Left ventricle myocardium superior (tissue), 1 donor: Measurements from ENCODE around the gene TBATA. TPM values are rescaled to one million over a fixed set of nuclear protein-coding genes. Genes with fewer than 3 reads are reported as not detected.

Experiments used
- ATAC-seq: fragments of 200-7000 bp; cut with Tn5 transposase; one replicate; pipeline ENCODE4 v1.9.1; 2020; ENCODE audit warnings: mild to moderate bottlenecking, moderate library complexity
- DNase-seq: peaks from one replicate; pipeline ENCODE4 v3.0.0-alpha.2; 2020
- intact Hi-C: fragments of 100-400 bp; cut with micrococcal nuclease; formaldehyde crosslinking; loops from one replicate; pipeline ENCODE4 v1.11.0; 2022
- total RNA-seq: library from RNA; stranded (reverse); fragmentation: NEBNext Ultra II Directional; extraction: Animal tissue kit (Norgen Biotek cat#: 25700); gene quantifications from one replicate; pipeline ENCODE4 v1.2.1, GENCODE V29; 2021
- donor health status: DM: no; HTN: yes; CAD: no; lungs with severe emphysema.

Gene TBATA
- total RNA-seq, 1 donor from 2014 or later: not detected

GRCh38 chr10:70751356-70751755 lies 33.8 kb downstream of the TBATA start:
- intact Hi-C loops: loop anchor here (10.0 kb wide), 1 partner anchor 287 kb away; no protein-coding TSS in a partner anchor
- no peak for DNase-seq
- ATAC-seq: no peak

GRCh38 chr10:70750156-70750703 lies 34.9 kb downstream of the TBATA start:
- ATAC-seq: no peak
- intact Hi-C loops: loop anchor here (10.0 kb wide), 1 partner anchor 285 kb away; no protein-coding TSS in a partner anchor
- no peak for DNase-seq

- no peak for DNase-seq
- intact Hi-C loops: loop anchor here (10.0 kb wide), 1 partner anchor 285 kb away; no protein-coding TSS in a partner anchor
- no peak for ATAC-seq
Measured at GRCh38 chr10:70749756-70750155, 35.4 kb downstream of the TBATA start.

GRCh38 chr10:70748801-70749573 lies 36.2 kb downstream of the TBATA start:
- intact Hi-C loops: no loop called here
- ATAC-seq (no peak), DNase-seq (no peak)

DNA sequence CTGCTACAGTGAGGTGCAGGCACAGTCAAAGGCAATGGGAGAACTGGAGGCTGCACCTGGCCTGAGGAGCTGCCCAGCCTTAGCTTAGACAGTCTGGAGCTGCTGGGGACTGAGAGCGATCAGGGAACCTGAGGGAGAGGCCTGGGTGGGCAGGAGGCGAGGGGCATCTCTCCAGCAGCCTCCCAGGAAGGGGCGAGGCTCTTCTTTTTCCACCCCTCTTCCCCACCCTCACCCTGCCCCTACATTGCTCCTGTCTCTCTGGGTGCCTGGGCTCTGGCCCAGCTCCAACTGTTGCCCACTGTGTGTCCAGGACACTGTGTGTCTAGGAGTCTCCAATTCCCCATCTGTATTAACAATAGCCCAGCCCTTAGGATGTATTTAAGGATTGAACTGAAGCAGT lies 36.9 kb downstream of the TBATA start:
- no peak for DNase-seq

DNA sequence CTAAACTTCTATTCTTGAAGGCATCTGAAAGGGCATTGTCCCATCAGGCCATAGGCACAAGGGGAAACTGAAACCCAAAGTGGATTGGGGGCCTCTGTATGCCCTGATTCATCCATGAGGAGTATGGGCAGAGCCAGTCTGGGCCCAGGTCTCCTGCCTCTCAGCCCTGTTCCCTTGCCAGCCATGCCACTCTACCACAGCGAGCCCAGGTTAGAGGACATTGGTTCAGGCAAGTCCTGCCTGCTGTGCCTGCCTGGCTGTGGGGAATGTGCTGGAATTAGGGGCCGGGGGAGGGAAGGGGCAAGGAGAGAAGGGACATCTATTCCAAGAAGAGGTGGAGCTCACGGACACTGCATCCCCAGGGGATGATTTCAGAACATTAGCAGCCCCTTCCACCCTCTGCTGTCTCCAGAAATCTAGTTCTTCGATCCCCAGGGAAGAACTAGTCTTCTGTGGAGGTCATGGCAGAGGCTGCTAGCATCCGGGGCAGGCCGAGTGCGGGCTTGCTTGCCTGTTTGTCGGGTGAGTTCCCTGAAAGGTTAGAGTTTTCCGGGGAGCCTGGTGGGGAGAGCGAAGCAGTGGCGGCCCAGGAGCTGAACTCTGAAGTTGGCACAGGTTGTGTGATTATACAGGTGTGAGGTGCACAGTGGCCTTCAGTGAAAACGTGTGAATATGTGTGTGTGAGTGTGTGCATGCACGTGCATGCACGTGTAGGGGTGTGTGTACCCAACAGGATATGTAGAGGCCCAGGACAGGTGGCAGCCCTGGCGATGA lies 37.8 kb downstream of the TBATA start:
- DNase-seq: no peak
- intact Hi-C loops: no loop called here
- ATAC-seq: peak; percentile 16

More for the DNA sequence above, 36.9 kb downstream of the TBATA start:
- ATAC-seq: no peak
- intact Hi-C loops: no loop called here

- ATAC-seq: no peak
- intact Hi-C loops: no loop called here
- no peak for DNase-seq
Measured at GRCh38 chr10:70745555-70745954, 39.6 kb downstream of the TBATA start.

DNA sequence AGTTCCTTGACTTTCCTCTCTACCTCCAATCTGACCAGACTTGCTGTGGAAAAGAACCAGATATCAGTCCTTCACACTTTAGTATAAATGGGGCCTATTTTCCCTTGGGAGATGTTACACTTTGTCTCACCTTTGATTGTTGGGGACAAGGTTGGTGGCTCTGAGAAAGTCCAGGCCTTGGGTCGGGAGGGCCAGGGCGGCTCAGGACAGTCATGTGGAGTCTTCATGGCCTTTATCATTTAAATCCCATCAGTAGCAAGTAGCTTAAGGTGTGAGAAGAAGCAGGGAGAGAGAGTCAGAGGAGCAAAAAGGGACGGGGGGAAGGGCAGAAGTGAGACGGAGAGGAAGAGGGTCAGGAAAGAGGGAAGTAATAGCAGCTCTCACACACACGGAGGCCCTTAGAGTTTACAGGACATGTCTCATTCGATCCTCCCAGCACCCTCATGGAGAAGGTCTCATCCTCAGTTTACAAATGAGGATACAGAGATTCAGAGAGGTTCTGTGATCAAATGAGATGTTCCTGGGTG lies 40.5 kb downstream of the TBATA start:
- no peak for ATAC-seq

GRCh38 chr10:70743879-70744278 lies 41.3 kb downstream of the TBATA start:
- intact Hi-C loops: no loop called here
- ATAC-seq (no peak), DNase-seq (no peak)

More for the DNA sequence above, 40.5 kb downstream of the TBATA start:
- intact Hi-C loops: no loop called here
- no peak for DNase-seq

DNA sequence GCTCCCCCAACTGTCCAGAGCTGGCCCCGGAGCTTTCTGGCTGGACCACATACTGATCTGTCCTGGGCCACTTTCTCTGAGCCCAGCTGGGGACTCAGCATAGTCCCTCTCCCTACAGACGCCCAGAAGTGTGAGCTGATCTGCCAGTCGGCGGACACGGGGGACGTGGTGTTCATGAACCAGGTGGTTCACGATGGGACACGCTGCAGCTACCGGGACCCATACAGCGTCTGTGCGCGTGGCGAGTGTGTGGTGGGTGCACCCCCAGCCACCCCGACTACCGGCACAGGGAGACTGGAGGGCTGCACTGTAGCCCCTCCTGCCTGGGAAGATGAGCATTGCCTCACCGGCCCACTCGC lies 41.8 kb downstream of the TBATA start:
- DNase-seq (no peak), ATAC-seq (peak; percentile 5)

DNA sequence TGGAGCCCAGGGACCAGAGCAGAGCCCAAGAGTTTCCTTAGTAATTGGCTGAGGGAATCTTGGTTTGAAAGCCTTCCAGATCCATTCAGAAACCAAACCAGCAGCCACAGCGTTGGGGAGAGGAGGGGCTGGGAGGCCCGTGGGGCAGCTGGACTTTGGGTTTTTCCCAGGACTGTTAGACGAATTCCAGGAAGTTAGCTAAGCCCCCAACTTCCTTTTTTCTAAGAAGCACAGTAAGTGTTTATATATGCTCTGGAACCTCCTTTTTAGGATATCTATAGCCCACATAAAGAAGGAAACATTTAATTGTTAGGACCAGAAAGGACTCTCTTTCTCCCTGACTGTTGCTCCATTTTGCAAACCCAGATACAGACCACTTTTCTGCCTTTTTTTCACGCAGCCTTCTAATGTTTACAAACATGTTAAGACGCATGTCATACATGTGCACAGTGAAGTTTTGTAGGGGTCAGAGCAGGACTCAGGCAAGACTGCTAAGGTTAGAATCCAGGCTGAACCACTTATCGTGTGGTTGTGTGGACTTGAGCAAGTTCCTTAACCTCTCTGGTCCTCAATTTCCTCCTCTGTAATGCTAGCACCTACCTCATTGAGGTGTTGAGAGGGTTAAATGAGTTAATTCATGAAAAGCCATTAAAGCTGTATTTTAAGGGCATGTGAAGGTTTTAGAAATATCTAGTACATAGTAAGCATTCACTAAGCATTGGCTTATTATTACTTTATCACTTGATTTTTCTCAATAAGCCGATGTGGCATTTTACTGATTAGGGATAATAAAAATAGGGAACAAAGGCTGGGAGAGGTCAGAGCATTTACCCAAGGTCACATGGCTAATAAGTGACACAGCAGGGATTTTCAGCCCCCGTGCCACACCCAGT lies 42.4 kb downstream of the TBATA start:
- peak; percentile 68 for DNase-seq
- intact Hi-C loops: no loop called here

More for the DNA sequence above, 41.8 kb downstream of the TBATA start:
- intact Hi-C loops: no loop called here

GRCh38 chr10:70740406-70741288 lies 44.5 kb downstream of the TBATA start:
- no peak for ATAC-seq
- intact Hi-C loops: no loop called here
- no peak for DNase-seq

More for the DNA sequence above, 42.4 kb downstream of the TBATA start:
- peak; percentile 82 for ATAC-seq

DNA sequence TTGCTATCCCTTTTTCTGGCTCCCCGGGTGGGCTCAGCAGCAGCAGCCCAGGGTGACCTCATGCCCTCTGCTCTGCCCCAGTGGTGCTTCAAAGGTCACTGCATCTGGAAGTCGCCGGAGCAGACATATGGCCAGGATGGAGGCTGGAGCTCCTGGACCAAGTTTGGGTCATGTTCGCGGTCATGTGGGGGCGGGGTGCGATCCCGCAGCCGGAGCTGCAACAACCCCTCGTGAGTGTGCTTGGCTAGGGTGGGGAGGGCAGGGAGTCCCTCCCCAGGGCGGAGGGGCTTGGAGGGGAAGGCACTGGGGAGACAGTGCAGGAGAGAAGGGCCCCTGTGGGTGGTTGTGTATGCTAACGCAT lies 46.4 kb downstream of the TBATA start:
- ATAC-seq (no peak), DNase-seq (no peak)
- intact Hi-C loops: no loop called here

GRCh38 chr10:70738006-70738760 lies 47.0 kb downstream of the TBATA start:
- intact Hi-C loops: no loop called here
- DNase-seq: no peak
- no peak for ATAC-seq

GRCh38 chr10:70737250-70737649 lies 47.9 kb downstream of the TBATA start:
- intact Hi-C loops: no loop called here
- DNase-seq (no peak), ATAC-seq (no peak)

- no peak for DNase-seq
- intact Hi-C loops: no loop called here
- no peak for ATAC-seq
Measured at GRCh38 chr10:70736525-70736924, 48.7 kb downstream of the TBATA start.

DNA sequence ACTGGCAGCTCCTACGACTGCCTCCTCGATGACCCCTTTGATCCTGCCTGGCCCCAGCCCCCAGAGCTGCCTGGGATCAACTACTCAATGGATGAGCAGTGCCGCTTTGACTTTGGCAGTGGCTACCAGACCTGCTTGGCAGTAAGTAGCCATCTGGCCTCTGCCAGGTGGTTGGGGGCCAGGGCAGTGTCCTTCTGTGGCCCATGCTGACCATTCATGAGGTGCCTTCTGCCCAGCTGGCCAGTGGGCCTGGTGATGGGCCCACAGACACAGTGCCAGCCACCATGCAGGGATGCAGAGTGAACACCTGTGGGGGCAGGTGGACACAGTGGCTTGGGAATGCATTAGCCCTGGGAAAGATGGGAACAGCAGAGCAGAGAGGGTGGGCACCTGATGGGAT lies 50.0 kb downstream of the TBATA start:
- ATAC-seq: no peak
- no peak for DNase-seq
- intact Hi-C loops: no loop called here
